ENCODE data around the gene SERAC1. TPM values are rescaled to one million over a fixed set of nuclear protein-coding genes. Genes with fewer than 3 reads are reported as not detected.

The SERAC1 gene
- total RNA-seq, 1 donor from 2014 or later = 9.3 TPM

- no peaks in the 10 kb centered on the region for H3K27me3 Mint-ChIP-seq (ENCODE audit: low read depth, unreplicated experiment)
- no peak overlapping the region for H3K4me3 Mint-ChIP-seq (ENCODE audit: unreplicated experiment)
- H3K36me3 Mint-ChIP-seq (ENCODE audit: low read depth, unreplicated experiment) = peaks cover 2% of the 10 kb centered on the region
- H4K20me1 ChIP-seq (ENCODE audit: insufficient read depth, low read length) = no peaks in the 10 kb centered on the region
- TF ChIP-seq CTCF (IDR thresholded peaks at IDR 0.05; ENCODE audit: insufficient read depth, low read depth, low read length) (no peak), EZH2 (IDR thresholded peaks at IDR 0.05; ENCODE audit: insufficient read depth, low read length) (no peak)
- no peak overlapping the region for H3K27ac ChIP-seq (ENCODE audit: low read depth, low read length)
- peaks cover 30% of the 10 kb centered on the region for H3K79me2 ChIP-seq (ENCODE audit: insufficient read depth, low read length)
- DNase-seq (ENCODE audit: low read depth) (peak; percentile 68), FAIRE-seq (no peak)
- no peak overlapping the region for H2AFZ ChIP-seq (ENCODE audit: low read depth, low read length)
- H3K4me1 ChIP-seq (ENCODE audit: insufficient read depth, low read length) = peaks cover 6% of the 10 kb centered on the region
- no peak overlapping the region for H3K4me3 ChIP-seq (ENCODE audit: insufficient read depth, low read depth, low read length)
- no peak overlapping the region for H3K9ac ChIP-seq (ENCODE audit: low read length)
- no peak overlapping the region for H3K4me2 ChIP-seq (ENCODE audit: low read length)
- peaks cover 15% of the 10 kb centered on the region for H3K4me1 Mint-ChIP-seq (ENCODE audit: low read depth, unreplicated experiment)
- no peaks in the 10 kb centered on the region for H3K9me3 ChIP-seq (ENCODE audit: insufficient read depth, low read depth, low read length)
- no peaks in the 10 kb centered on the region for H3K27me3 ChIP-seq (ENCODE audit: insufficient read depth, low read length)
- H3K9me3 Mint-ChIP-seq (ENCODE audit: unreplicated experiment) = no peaks in the 10 kb centered on the region
- peak overlapping the region; percentile 34 for H3K27ac Mint-ChIP-seq (ENCODE audit: unreplicated experiment)
- H3K36me3 ChIP-seq (ENCODE audit: insufficient read depth, low read length) = peaks cover 4% of the 10 kb centered on the region
Observed at GRCh38 chr6:158160932-158161539, 7.0 kb downstream of the SERAC1 start.

- peaks cover 17% of the 10 kb centered on the region for H3K79me2 ChIP-seq (ENCODE audit: insufficient read depth, low read length)
- no peaks in the 10 kb centered on the region for H3K9me3 ChIP-seq (ENCODE audit: insufficient read depth, low read depth, low read length)
- H3K4me1 ChIP-seq (ENCODE audit: insufficient read depth, low read length) = peaks cover 6% of the 10 kb centered on the region
- TF ChIP-seq CTCF (IDR thresholded peaks at IDR 0.05; ENCODE audit: insufficient read depth, low read depth, low read length) (no peak), EZH2 (IDR thresholded peaks at IDR 0.05; ENCODE audit: insufficient read depth, low read length) (no peak)
- H3K4me2 ChIP-seq (ENCODE audit: low read length) = no peak overlapping the region
- DNase-seq (ENCODE audit: low read depth) (peak; percentile 27), FAIRE-seq (no peak)
- H3K27ac Mint-ChIP-seq (ENCODE audit: unreplicated experiment) = no peak overlapping the region
- peaks cover 4% of the 10 kb centered on the region for H3K36me3 ChIP-seq (ENCODE audit: insufficient read depth, low read length)
- H3K27me3 Mint-ChIP-seq (ENCODE audit: low read depth, unreplicated experiment) = no peaks in the 10 kb centered on the region
- no peak overlapping the region for H3K4me3 Mint-ChIP-seq (ENCODE audit: unreplicated experiment)
- H3K36me3 Mint-ChIP-seq (ENCODE audit: low read depth, unreplicated experiment) = peaks cover 3% of the 10 kb centered on the region
- no peak overlapping the region for H3K4me3 ChIP-seq (ENCODE audit: insufficient read depth, low read depth, low read length)
- no peaks in the 10 kb centered on the region for H3K9me3 Mint-ChIP-seq (ENCODE audit: unreplicated experiment)
- peaks cover 15% of the 10 kb centered on the region for H3K4me1 Mint-ChIP-seq (ENCODE audit: low read depth, unreplicated experiment)
- no peak overlapping the region for H3K27ac ChIP-seq (ENCODE audit: low read depth, low read length)
- H3K27me3 ChIP-seq (ENCODE audit: insufficient read depth, low read length) = no peaks in the 10 kb centered on the region
- no peak overlapping the region for H2AFZ ChIP-seq (ENCODE audit: low read depth, low read length)
- H4K20me1 ChIP-seq (ENCODE audit: insufficient read depth, low read length) = no peaks in the 10 kb centered on the region
- H3K9ac ChIP-seq (ENCODE audit: low read length) = no peak overlapping the region
Observed at GRCh38 chr6:158158748-158159147, 9.3 kb downstream of the SERAC1 start.

GRCh38 chr6:158158123-158158522 lies 9.9 kb downstream of the SERAC1 start:
- no peak overlapping the region for H3K4me3 Mint-ChIP-seq (ENCODE audit: unreplicated experiment)
- Histone ChIP-seq H2AFZ (ENCODE audit: low read depth, low read length) (no peak overlapping the region), H3K27me3 (ENCODE audit: insufficient read depth, low read length) (no peaks in the 10 kb centered on the region), H3K4me1 (ENCODE audit: insufficient read depth, low read length) (peaks cover 6% of the 10 kb centered on the region), H3K79me2 (ENCODE audit: insufficient read depth, low read length) (peaks cover 13% of the 10 kb centered on the region), H3K27ac (ENCODE audit: low read depth, low read length) (no peak overlapping the region), H3K9me3 (ENCODE audit: insufficient read depth, low read depth, low read length) (no peaks in the 10 kb centered on the region), H4K20me1 (ENCODE audit: insufficient read depth, low read length) (no peaks in the 10 kb centered on the region), H3K4me2 (ENCODE audit: low read length) (no peak overlapping the region), H3K36me3 (ENCODE audit: insufficient read depth, low read length) (peaks cover 4% of the 10 kb centered on the region), H3K9ac (ENCODE audit: low read length) (no peak overlapping the region), H3K4me3 (ENCODE audit: insufficient read depth, low read depth, low read length) (no peak overlapping the region)
- TF ChIP-seq EZH2 (IDR thresholded peaks at IDR 0.05; ENCODE audit: insufficient read depth, low read length) (no peak), CTCF (IDR thresholded peaks at IDR 0.05; ENCODE audit: insufficient read depth, low read depth, low read length) (no peak)
- no peaks in the 10 kb centered on the region for H3K9me3 Mint-ChIP-seq (ENCODE audit: unreplicated experiment)
- H3K4me1 Mint-ChIP-seq (ENCODE audit: low read depth, unreplicated experiment) = peaks cover 15% of the 10 kb centered on the region
- DNase-seq (ENCODE audit: low read depth) (no peak), FAIRE-seq (no peak)
- no peak overlapping the region for H3K27ac Mint-ChIP-seq (ENCODE audit: unreplicated experiment)
- H3K27me3 Mint-ChIP-seq (ENCODE audit: low read depth, unreplicated experiment) = no peaks in the 10 kb centered on the region
- H3K36me3 Mint-ChIP-seq (ENCODE audit: low read depth, unreplicated experiment) = peaks cover 6% of the 10 kb centered on the region

Data from astrocyte (in vitro differentiated cells and primary cell).